ENCODE results near the gene HERC2. TPM values are rescaled to one million over a fixed set of nuclear protein-coding genes. Genes with fewer than 3 reads are reported as not detected.

HERC2 gene
- total and polyA plus RNA-seq, 2 of the 8 experiments (the other 6 are each of a cell fraction or from before 2014, with no cell fraction given), result 83.0 to 88.7 TPM

GRCh38 chr15:28274635-28275034 is 47.3 kb downstream of the HERC2 start (continued):
- TF ChIP-seq CHD7 (IDR thresholded peaks at IDR 0.05; ENCODE audit: insufficient replicate concordance, low read length) (no peak), SIN3A (conservative IDR thresholded peaks at IDR 0.05 in 1 of 2, IDR thresholded peaks at IDR 0.05 in 1 of 2; ENCODE audit: low read depth in 1 of 2, low read length in 2 of 2) (no peak), HDAC2 (IDR thresholded peaks at IDR 0.05; ENCODE audit: borderline replicate concordance in 1 of 2, low read depth in 2 of 2, low read length in 2 of 2) (no peak), NRF1 (IDR thresholded peaks at IDR 0.05; ENCODE audit: low read depth, low read length) (no peak), KDM5A (IDR thresholded peaks at IDR 0.05; ENCODE audit: low read length) (no peak), EZH2 (IDR thresholded peaks at IDR 0.05; ENCODE audit: low read depth, low read length, severe bottlenecking) (no peak), TAF1 (IDR thresholded peaks at IDR 0.05; ENCODE audit: low read depth, low read length) (no peak), ZNF274 (IDR thresholded peaks at IDR 0.05; ENCODE audit: borderline replicate concordance, extremely low read depth, low read length) (no peak), YY1 (IDR thresholded peaks at IDR 0.05; ENCODE audit: low read depth, low read length) (no peak), FOSL1 (IDR thresholded peaks at IDR 0.05; ENCODE audit: insufficient read depth, low read depth, low read length) (no peak), TAF7 (optimal IDR thresholded peaks at IDR 0.05; ENCODE audit: borderline replicate concordance, low read depth, low read length) (no peak), BRCA1 (IDR thresholded peaks at IDR 0.05; ENCODE audit: low read depth, low read length) (no peak)
